GM13977 (cell line): ENCODE results near the gene SYNGR3.

Experiments
- DNase-seq: peaks from one replicate; pipeline ENCODE4 v3.0.0; 2012; ENCODE audit warnings: low spot score
- CTCF ChIP-seq: IDR thresholded peaks from 2 replicates; pipeline ENCODE4 v1.5.1; 2012; ENCODE audit warnings: mild to moderate bottlenecking, control low read depth; ENCODE audit not compliant: insufficient read depth; ENCODE audit errors: extremely low read depth, missing control alignments
- in situ Hi-C: fragments of 300-500 bp; cut with MboI; formaldehyde crosslinking; loops from one replicate; pipeline ENCODE4 v1.12.0; 2022; ENCODE audit warnings: low sequenced_read_pairs, low pct_unique_long_range_greater_than_20kb, mixed read lengths, inconsistent platforms; ENCODE audit not compliant: unreplicated experiment

Gene SYNGR3

GRCh38 chr16:1980030-1980769 is 9.6 kb upstream of the SYNGR3 start:
- in situ Hi-C loops = no loop called here
- DNase-seq = no peak
- no peak for TF ChIP-seq CTCF

GRCh38 chr16:1980770-1981087 is 9.0 kb upstream of the SYNGR3 start:
- TF ChIP-seq CTCF = no peak
- in situ Hi-C loops = no loop called here
- no peak for DNase-seq

- no peak for TF ChIP-seq CTCF
- in situ Hi-C loops = no loop called here
- DNase-seq = peak; percentile 73
These were observed 8.4 kb upstream of the SYNGR3 start, which contains the start of gene NOXO1 for GRCh38 chr16:1981398-1981836. Gene NOXO1, minus strand, starts transcription at chr16:1981469. Its CDS starts 290 bp downstream, at chr16:1981179.

GRCh38 chr16:1982013-1982433 is 7.7 kb upstream of the SYNGR3 start:
- in situ Hi-C loops = no loop called here
- no peak for DNase-seq

GRCh38 chr16:1982991-1983543 is 6.7 kb upstream of the SYNGR3 start:
- TF ChIP-seq CTCF = no peak
- no peak for DNase-seq
- in situ Hi-C loops = no loop called here

More at GRCh38 chr16:1982013-1982433, 7.7 kb upstream of the SYNGR3 start:
- no peak for TF ChIP-seq CTCF

GRCh38 chr16:1983544-1984346 is 6.0 kb upstream of the SYNGR3 start, which contains the start of gene GFER:
Gene GFER, plus strand, starts transcription at chr16:1984193. Its CDS starts 26 bp downstream, at chr16:1984219.
- peak; percentile 99 for DNase-seq
- in situ Hi-C loops = no loop called here

More at GRCh38 chr16:1983544-1984346, 6.0 kb upstream of the SYNGR3 start, which contains the start of gene GFER:
- TF ChIP-seq CTCF = peak; percentile 72
